HCT116 (cell line): ENCODE measurements around the gene HOPX. TPM values are rescaled to one million over a fixed set of nuclear protein-coding genes. Genes with fewer than 3 reads are reported as not detected.

Source experiments
- ATAC-seq: fragments of 200-7000 bp; cut with Tn5 transposase; 2 replicates; pipeline ENCODE4 v1.9.1; 2020; ENCODE audit warnings: mild to moderate bottlenecking, moderate library complexity
- BruUV-seq: library from RNA; stranded (reverse); fragments of 400-500 nt; replicated peaks from 2 replicates; lab custom pipeline; 2021; lab: Mats Ljungman, UMichigan
- CTCF ChIA-PET: fragments of 300-600 bp; sonication (Branson Sonifier 250); formaldehyde crosslinking; loops from one replicate; lab custom pipeline; 2021; ENCODE audit warnings: antibody characterized with exemption; lab: Charles Lee
- POLR2A ChIA-PET: fragments of 300-600, 350-600 bp; sonication (Branson Sonifier 250); formaldehyde crosslinking; loops from one replicate; lab custom pipeline; 2021; ENCODE audit warnings: antibody characterized with exemption; lab: Charles Lee
- RAD21 ChIA-PET, 2 experiments: fragments of 300-600 bp; sonication (Branson Sonifier 250); formaldehyde crosslinking; loops; one replicate each; lab custom pipeline; 2023; ENCODE audit warnings: low total read pairs in 2 of 2; ENCODE audit not compliant: uncharacterized antibody in 2 of 2, unreplicated experiment in 2 of 2, low non-redundant PET in 1 of 2; lab: Charles Lee
- DNase-seq: peaks from one replicate; pipeline ENCODE4 v3.0.0-alpha.2; 2010; ENCODE audit warnings: low read depth, low spot score
- H2AFZ ChIP-seq: fragments of 200-600 bp; shearing (Covaris generic), sonication (generic); 2 replicates; pipeline ENCODE4 v1.6.1; 2017; ENCODE audit warnings: low read depth, mixed run types, mixed read lengths, antibody characterized with exemption, low read length; ENCODE audit not compliant: poor library complexity, severe bottlenecking
- H3K27ac ChIP-seq: 2 replicates; pipeline ENCODE4 v1.5.1; 2012; ENCODE audit warnings: low read depth, low read length
- H3K27me3 ChIP-seq: fragments of 200-600 bp; sonication (generic); 2 replicates; pipeline ENCODE4 v1.6.1; 2016; ENCODE audit warnings: mixed run types, low read length, mixed read lengths; ENCODE audit not compliant: insufficient read depth
- H3K36me3 ChIP-seq, 2 experiments: fragments of 200-500 bp in 1 of 2; fragments of 200-600 bp in 1 of 2; sonication (Bioruptor generic) in 1 of 2; sonication (generic) in 1 of 2; 2 replicates each; pipeline versions ENCODE4 v1.5.1 to v1.6.1; 2014 to 2016; ENCODE audit warnings: low read length in 2 of 2, inconsistent platforms in 1 of 2, mixed read lengths in 1 of 2, mixed run types in 1 of 2; ENCODE audit not compliant: insufficient read depth in 2 of 2, control insufficient read depth in 1 of 2
- H3K4me1 ChIP-seq, 2 experiments: fragments of 200-600 bp in 1 of 2; sonication (generic) in 1 of 2; 2 replicates each; pipeline versions ENCODE4 v1.5.1 to v1.6.1; 2012 to 2017; ENCODE audit warnings: low read length in 2 of 2, inconsistent platforms in 1 of 2, mild to moderate bottlenecking in 1 of 2, mixed read lengths in 1 of 2, mixed run types in 1 of 2, moderate library complexity in 1 of 2; ENCODE audit not compliant: insufficient read depth in 2 of 2, control insufficient read depth in 1 of 2
- H3K4me2 ChIP-seq: fragments of 200-600 bp; sonication (generic); 2 replicates; pipeline ENCODE4 v1.6.1; 2017; ENCODE audit warnings: mixed run types, low read length, mixed read lengths
- H3K4me3 ChIP-seq, 2 experiments: fragments of 200-600 bp in 1 of 2; sonication (generic) in 1 of 2; replicated peaks in 1 of 2; 2 replicates each; pipeline ENCODE4 v1.5.1; 2011 to 2016; ENCODE audit warnings: low read length in 2 of 2, control low read depth in 1 of 2, low read depth in 1 of 2, mild to moderate bottlenecking in 1 of 2, mixed read lengths in 1 of 2, mixed run types in 1 of 2
- H3K79me2 ChIP-seq: fragments of 200-600 bp; sonication (generic); 2 replicates; pipeline ENCODE4 v1.6.1; 2017; ENCODE audit warnings: mild to moderate bottlenecking, mixed run types, low read length, moderate library complexity, mixed read lengths; ENCODE audit not compliant: insufficient read depth
- H3K9ac ChIP-seq: fragments of 200-600 bp; sonication (generic); 2 replicates; pipeline ENCODE4 v1.6.1; 2016; ENCODE audit warnings: low read length, mixed read lengths
- H3K9me2 ChIP-seq: fragments of 200-600 bp; sonication (generic), shearing (Covaris generic); 2 replicates; pipeline ENCODE4 v1.6.1; 2017; ENCODE audit warnings: mixed run types, mild to moderate bottlenecking, moderate library complexity; ENCODE audit not compliant: insufficient read depth
- H3K9me3 ChIP-seq, 2 experiments: fragments of 200-500 bp in 1 of 2; fragments of 200-600 bp in 1 of 2; sonication (Bioruptor generic) in 1 of 2; sonication (generic) in 1 of 2; 2 replicates each; pipeline ENCODE4 v1.6.1; 2014 to 2017; ENCODE audit warnings: low read length in 2 of 2, mixed read lengths in 2 of 2, inconsistent platforms in 1 of 2, low read depth in 1 of 2, mild to moderate bottlenecking in 1 of 2, mixed run types in 1 of 2, moderate library complexity in 1 of 2; ENCODE audit not compliant: control insufficient read depth in 1 of 2, insufficient read depth in 1 of 2
- H4K20me1 ChIP-seq: fragments of 200-600 bp; sonication (generic), shearing (Covaris generic); 2 replicates; pipeline ENCODE4 v1.6.1; 2017; ENCODE audit warnings: mixed run types, mild to moderate bottlenecking, moderate library complexity; ENCODE audit not compliant: insufficient read depth
- ATF3 ChIP-seq: IDR thresholded peaks from 2 replicates; pipeline ENCODE4 v1.6.1; 2012
- CEBPB ChIP-seq: IDR thresholded peaks from 2 replicates; pipeline ENCODE4 v1.6.1; 2012; ENCODE audit warnings: low read depth
- EGR1 ChIP-seq: IDR thresholded peaks from 2 replicates; pipeline ENCODE4 v1.6.1; 2012; ENCODE audit warnings: low read depth
- FOSL1 ChIP-seq: IDR thresholded peaks from 2 replicates; pipeline ENCODE4 v1.6.1; 2012; ENCODE audit warnings: low read depth
- POLR2A ChIP-seq: IDR thresholded peaks from 2 replicates; pipeline ENCODE4 v1.7.0; 2011; ENCODE audit warnings: borderline replicate concordance; ENCODE audit not compliant: insufficient read depth, insufficient read length; ENCODE audit errors: extremely low read depth
- POLR2AphosphoS5 ChIP-seq: IDR thresholded peaks from 2 replicates; pipeline ENCODE4 v1.6.1; 2011; ENCODE audit warnings: mild to moderate bottlenecking, low read depth, low read length, moderate library complexity
- REST ChIP-seq: IDR thresholded peaks from 2 replicates; pipeline ENCODE4 v1.6.1; 2012; ENCODE audit warnings: low read depth
- SP1 ChIP-seq: IDR thresholded peaks from 2 replicates; pipeline ENCODE4 v1.6.1; 2012; ENCODE audit warnings: low read depth
- YY1 ChIP-seq: IDR thresholded peaks from 2 replicates; pipeline ENCODE4 v1.6.1; 2011; ENCODE audit warnings: low read length, low read depth, moderate library complexity, mild to moderate bottlenecking; ENCODE audit not compliant: insufficient replicate concordance; ENCODE audit errors: extremely low read depth
- ZFX ChIP-seq: fragments of 450-650 bp; IDR thresholded peaks from 2 replicates; pipeline ENCODE4 v1.6.1; 2017
- ZNF274 ChIP-seq: fragments of 200-500 bp; sonication (Bioruptor generic); IDR thresholded peaks from 2 replicates; pipeline ENCODE4 v1.6.1; 2014; ENCODE audit warnings: mild to moderate bottlenecking, low read depth, low read length, inconsistent platforms
- intact Hi-C: fragments of 100-400 bp; cut with micrococcal nuclease; formaldehyde crosslinking; loops from 2 replicates; pipeline ENCODE4 v1.10.0; 2022
- total RNA-seq: library from RNA; stranded (reverse); gene quantifications from one replicate; pipeline ENCODE4 v1.2.1, GENCODE V29; 2021; ENCODE audit not compliant: unreplicated experiment

HOPX gene
- total RNA-seq, 1 experiment from 2014 or later, result 0.42 TPM

GRCh38 chr4:56689201-56689969 lies 8.3 kb upstream of the HOPX start (continued):
- TF ChIP-seq POLR2AphosphoS5 (no peak), POLR2A (no peak), ATF3 (no peak), CEBPB (no peak), FOSL1 (no peak)

- CTCF ChIA-PET, result no interaction called here
- H3K9me3 ChIP-seq, result no peaks in the 10 kb centered on the region
- H4K20me1 ChIP-seq, result no peaks in the 10 kb centered on the region
- no peaks in the 10 kb centered on the region for H3K9me2 ChIP-seq
- H3K27ac ChIP-seq, result no peak overlapping the region
- peaks cover 0 to 3% of the 10 kb centered on the region in 2 experiments; a peak in 1 of 4 replicates for H3K4me1 ChIP-seq
- H3K27me3 ChIP-seq, result no peaks in the 10 kb centered on the region; the same call in 1 of the 2 replicates
- TF ChIP-seq ZNF274, result no peak
- no peak for TF ChIP-seq SP1
- TF ChIP-seq ZFX, result no peak
- TF ChIP-seq EGR1, result no peak
- TF ChIP-seq REST, result no peak
- TF ChIP-seq YY1, result no peak
- H3K4me2 ChIP-seq, result no peak overlapping the region
- RAD21 ChIA-PET, result no interaction called here
- ATAC-seq, result no peak
- H2AFZ ChIP-seq, result no peak overlapping the region
- no peaks in the 10 kb centered on the region for H3K79me2 ChIP-seq
- no peak overlapping the region for H3K4me3 ChIP-seq
- no TSS peak for BruUV-seq
- DNase-seq, result no peak
- intact Hi-C loops, result no loop called here
- no peaks in the 10 kb centered on the region for H3K36me3 ChIP-seq
- H3K9ac ChIP-seq, result no peak overlapping the region
- POLR2A ChIA-PET, result no interaction called here
These were observed 7.1 kb upstream of the HOPX start for GRCh38 chr4:56688094-56688647.
